Thyroid gland (tissue), 4 donors: ENCODE measurements around the gene OR6A2. TPM values are rescaled to one million over a fixed set of nuclear protein-coding genes. Genes with fewer than 3 reads are reported as not detected.

Experiments used
- DNase-seq, 2 donors: peaks; one replicate each; pipeline ENCODE4 v3.0.0-alpha.2; 2019
- H3K27ac ChIP-seq, 3 donors: fragments of 200-600 bp; sonication (generic); 1 replicate in 2 of 3; 2 replicates in 1 of 3; pipeline ENCODE4 v1.5.1; 2016 to 2019; ENCODE audit warnings: mild to moderate bottlenecking in 1 of 3, moderate library complexity in 1 of 3
- H3K27me3 ChIP-seq: fragments of 200-600 bp; sonication (generic); one replicate; pipeline ENCODE4 v1.5.1; 2019
- H3K36me3 ChIP-seq, 2 donors: fragments of 200-600 bp; sonication (generic); one replicate each; pipeline ENCODE4 v1.5.1; 2016 to 2019
- H3K4me1 ChIP-seq, 2 donors: fragments of 200-600 bp; sonication (generic); one replicate each; pipeline ENCODE4 v1.5.1; 2017 to 2019
- H3K4me3 ChIP-seq, 3 donors: fragments of 200-600 bp; sonication (generic); replicated peaks in 1 of 3; 1 replicate in 2 of 3; 2 replicates in 1 of 3; pipeline ENCODE4 v1.5.1; 2016; ENCODE audit warnings: mild to moderate bottlenecking in 1 of 3
- H3K9me3 ChIP-seq: fragments of 200-600 bp; sonication (generic); one replicate; pipeline ENCODE4 v1.5.1; 2017
- CTCF ChIP-seq, 6 experiments: fragments of 200-600 bp in 3 of 6; fragments of 450-650 bp in 3 of 6; sonication (generic) in 3 of 6; IDR thresholded peaks; one replicate each; pipeline ENCODE4 v1.5.1; 2016 to 2019; ENCODE audit warnings: antibody characterized with exemption in 6 of 6, mild to moderate bottlenecking in 2 of 6, inconsistent platforms in 1 of 6, moderate library complexity in 1 of 6
- POLR2A ChIP-seq, 2 donors: fragments of 450-650 bp; IDR thresholded peaks; one replicate each; pipeline ENCODE4 v1.6.1; 2017; ENCODE audit warnings: antibody characterized with exemption in 2 of 2, mild to moderate bottlenecking in 2 of 2, moderate library complexity in 1 of 2
- WGBS, 2 donors: methylation state at CpG; one replicate each; pipeline ENCODE4 v1.1.5; 2017; 5-methylcytosine and 5-hydroxymethylcytosine counted together
- intact Hi-C: fragments of 100-400 bp; cut with DNase I; formaldehyde crosslinking; loops from one replicate; pipeline ENCODE4 v1.15.1; 2023
- total RNA-seq, 4 donors: library from RNA; depleted of rRNA; stranded (reverse); fragments of >200 nt; gene quantifications; one replicate each; pipeline ENCODE4 v1.2.3, GENCODE V29; 2016

Gene OR6A2
- under 1 TPM; 0.27 to 0.92 (median 0.67) TPM for total RNA-seq

GRCh38 chr11:6799402-6799801 is at the start of gene OR6A2:
Gene OR6A2, minus strand, starts transcription at chr11:6799689. Its CDS starts 3,981 bp downstream, at chr11:6795708.
- Histone ChIP-seq H3K4me1 (no peaks in the 10 kb centered on the region), H3K4me3 (no peak within 1 kb of the TSS), H3K9me3 (no peaks in the 10 kb centered on the region), H3K27ac (no peak within 1 kb of the TSS), H3K27me3 (no peaks in the 10 kb centered on the region), H3K36me3 (no peaks in the 10 kb centered on the region)
- intact Hi-C loops, result no loop called here
- TF ChIP-seq CTCF (IDR thresholded peaks at IDR 0.05), result no peak
- TF ChIP-seq POLR2A (IDR thresholded peaks at IDR 0.05), result no peak
- no peak for DNase-seq
- WGBS, 2 donors, result 86 to 88% methylated on average over 1 of the region's 1 CpG

GRCh38 chr11:6845383-6845782 is 45.9 kb upstream of the OR6A2 start, which contains the start of gene OR10A5:
Gene OR10A5, plus strand, starts transcription at chr11:6845683. Its CDS starts 0 bp downstream, at chr11:6845683.
- TF ChIP-seq POLR2A (IDR thresholded peaks at IDR 0.05) (no peak), CTCF (IDR thresholded peaks at IDR 0.05) (no peak)
- 79 to 81% methylated on average over 3 of the region's 3 CpGs for WGBS, 2 donors

GRCh38 chr11:6844356-6844755 is 44.9 kb upstream of the OR6A2 start:
- H3K4me1 ChIP-seq, result no peaks in the 10 kb centered on the region
- no peaks in the 10 kb centered on the region for H3K9me3 ChIP-seq
- no peak overlapping the region for H3K4me3 ChIP-seq
- no peak overlapping the region for H3K27ac ChIP-seq
- H3K27me3 ChIP-seq, result no peaks in the 10 kb centered on the region
- WGBS, 2 donors, result 86 to 89% methylated on average over 5 of the region's 5 CpGs
- DNase-seq, result no peak
- no peaks in the 10 kb centered on the region for H3K36me3 ChIP-seq
- intact Hi-C loops, result no loop called here
- no peak for TF ChIP-seq POLR2A (IDR thresholded peaks at IDR 0.05)
- TF ChIP-seq CTCF (IDR thresholded peaks at IDR 0.05), result no peak

More at GRCh38 chr11:6845383-6845782, 45.9 kb upstream of the OR6A2 start, which contains the start of gene OR10A5:
- no peaks in the 10 kb centered on the region for H3K36me3 ChIP-seq
- intact Hi-C loops, result no loop called here
- no peak within 1 kb of the TSS for H3K4me3 ChIP-seq
- H3K27me3 ChIP-seq, result no peaks in the 10 kb centered on the region
- no peak for DNase-seq
- H3K27ac ChIP-seq, result no peak within 1 kb of the TSS
- H3K9me3 ChIP-seq, result no peaks in the 10 kb centered on the region
- H3K4me1 ChIP-seq, result no peaks in the 10 kb centered on the region

- 47 to 55% methylated on average over 2 of the region's 2 CpGs for WGBS, 2 donors
- intact Hi-C loops, result no loop called here
- no peaks in the 10 kb centered on the region for H3K36me3 ChIP-seq
- H3K27ac ChIP-seq, result no peak overlapping the region
- no peak overlapping the region for H3K4me3 ChIP-seq
- no peaks in the 10 kb centered on the region for H3K27me3 ChIP-seq
- DNase-seq, result no peak
- TF ChIP-seq CTCF (IDR thresholded peaks at IDR 0.05) (no peak), POLR2A (IDR thresholded peaks at IDR 0.05) (no peak)
- no peaks in the 10 kb centered on the region for H3K4me1 ChIP-seq
- no peaks in the 10 kb centered on the region for H3K9me3 ChIP-seq
Measured at GRCh38 chr11:6843670-6844069, 44.2 kb upstream of the OR6A2 start.

- H3K27ac ChIP-seq, result no peak overlapping the region
- TF ChIP-seq CTCF (IDR thresholded peaks at IDR 0.05) (no peak), POLR2A (IDR thresholded peaks at IDR 0.05) (no peak)
- H3K27me3 ChIP-seq, result no peaks in the 10 kb centered on the region
- no peaks in the 10 kb centered on the region for H3K36me3 ChIP-seq
- intact Hi-C loops, result no loop called here
- no peak overlapping the region for H3K4me3 ChIP-seq
- DNase-seq, result no peak
- no peaks in the 10 kb centered on the region for H3K9me3 ChIP-seq
- H3K4me1 ChIP-seq, result no peaks in the 10 kb centered on the region
Measured at GRCh38 chr11:6841694-6842093, 42.2 kb upstream of the OR6A2 start.
